A549 (cell line): ENCODE measurements around the gene MRPS35. TPM values are rescaled to one million over a fixed set of nuclear protein-coding genes. Genes with fewer than 3 reads are reported as not detected.

Source experiments
- ATAC-seq, 2 experiments: fragments of 200-7000 bp in 1 of 2; fragments of >200 bp in 1 of 2; cut with Nextera tagmentation in 1 of 2; cut with Tn5 transposase in 1 of 2; 3 replicates each; pipeline versions ENCODE4 v1.8.0 to v1.9.1; 2018 to 2020; ENCODE audit warnings: mild to moderate bottlenecking in 1 of 2, moderate library complexity in 1 of 2
- CTCF ChIA-PET: fragments of 300-600 bp; sonication (Branson Sonifier 250); formaldehyde crosslinking; extraction: SDS; loops from one replicate; lab custom pipeline; 2021; ENCODE audit warnings: antibody characterized with exemption, inconsistent platforms; lab: Yijun Ruan, JAX
- POLR2A ChIA-PET: fragments of 350-600 bp; formaldehyde crosslinking; extraction: SDS; loops from one replicate; lab custom pipeline; 2021; ENCODE audit warnings: antibody characterized with exemption, inconsistent platforms; lab: Yijun Ruan, JAX
- DNase-seq, 2 experiments: peaks; one replicate each; pipeline versions ENCODE4 v3.0.0 to v3.0.0-alpha.2; 2011 to 2016; ENCODE audit warnings: low read depth in 1 of 2, low spot score in 1 of 2
- FAIRE-seq: peaks from 2 replicates; lab custom pipeline; 2011; peaks lifted over from hg19 to GRCh38; lab: Jason Lieb, UNC
- H3K27ac ChIP-seq, 2 experiments: fragments of >200 bp; sonication (Bioruptor Twin); formaldehyde crosslinking; 3 replicates each; pipeline ENCODE4 v1.5.1; 2016 to 2017
- H3K4me1 ChIP-seq: fragments of >200 bp; sonication (Bioruptor Twin); formaldehyde crosslinking; 3 replicates; pipeline ENCODE4 v1.6.1; 2016
- H3K4me2 ChIP-seq: fragments of >200 bp; sonication (Bioruptor Twin); formaldehyde crosslinking; 3 replicates; pipeline ENCODE4 v1.6.1; 2016
- H3K4me3 ChIP-seq: fragments of >200 bp; sonication (Bioruptor Twin); formaldehyde crosslinking; 3 replicates; pipeline ENCODE4 v1.5.1; 2016
- H3K9me3 ChIP-seq: fragments of >200 bp; sonication (Bioruptor Twin); formaldehyde crosslinking; 3 replicates; pipeline ENCODE4 v1.6.1; 2016
- CBX8 ChIP-seq: fragments of 200-600 bp; sonication (generic); IDR thresholded peaks from 2 replicates; pipeline ENCODE4 v1.6.1; 2016
- CEBPB ChIP-seq, 2 experiments: fragments of >200 bp in 1 of 2; sonication (Bioruptor Twin) in 1 of 2; formaldehyde crosslinking in 1 of 2; IDR thresholded peaks; 2 replicates each; pipeline ENCODE4 v1.6.1; 2012 to 2016
- CTCF ChIP-seq: fragments of >200 bp; sonication (Bioruptor Twin); formaldehyde crosslinking; IDR thresholded peaks from 3 replicates; pipeline ENCODE4 v1.5.1; 2016
- EP300 ChIP-seq, 2 experiments: fragments of >200 bp; sonication (Bioruptor Twin); formaldehyde crosslinking; IDR thresholded peaks; 2 replicates in 1 of 2; 3 replicates in 1 of 2; pipeline ENCODE4 v1.6.1; 2016 to 2017
- FOSB ChIP-seq: fragments of 250-450 bp; sonication (Bioruptor Pico); IDR thresholded peaks from 2 replicates; pipeline ENCODE4 v1.5.0; 2020; ENCODE audit warnings: mild to moderate bottlenecking, moderate library complexity
- HMGXB4 ChIP-seq: fragments of 250-450 bp; sonication (Bioruptor Pico); IDR thresholded peaks from 2 replicates; pipeline ENCODE4 v1.5.0; 2021; ENCODE audit warnings: mild to moderate bottlenecking, moderate library complexity, borderline replicate concordance
- HOXA7 ChIP-seq: fragments of 250-450 bp; sonication (Bioruptor Pico); IDR thresholded peaks from 2 replicates; pipeline ENCODE4 v1.5.0; 2020; ENCODE audit warnings: mild to moderate bottlenecking, moderate library complexity
- HOXB13 ChIP-seq: fragments of 250-450 bp; sonication (Bioruptor Pico); IDR thresholded peaks from 2 replicates; pipeline ENCODE4 v1.5.0; 2020; ENCODE audit warnings: low read depth, mild to moderate bottlenecking, moderate library complexity
- MAFK ChIP-seq: fragments of 450-650 bp; IDR thresholded peaks from 2 replicates; pipeline ENCODE4 v1.6.1; 2014; ENCODE audit not compliant: partially characterized antibody
- NFE2L2 ChIP-seq: fragments of 150-350 bp; conservative IDR thresholded peaks from 2 replicates; pipeline ENCODE4 v1.6.1; 2014; ENCODE audit warnings: low read length
- NPAS2 ChIP-seq: fragments of 250-450 bp; sonication (Bioruptor Pico); IDR thresholded peaks from 2 replicates; pipeline ENCODE4 v1.8.0; 2022; ENCODE audit warnings: mild to moderate bottlenecking, moderate library complexity, borderline replicate concordance
- PBX3 ChIP-seq: IDR thresholded peaks from 2 replicates; pipeline ENCODE4 v1.6.1; 2012
- PHF8 ChIP-seq: fragments of 200-600 bp; sonication (generic); IDR thresholded peaks from 2 replicates; pipeline ENCODE4 v1.6.1; 2016; ENCODE audit warnings: low read depth, mild to moderate bottlenecking, antibody characterized with exemption, moderate library complexity, borderline replicate concordance
- RAD21 ChIP-seq, 2 experiments: fragments of >200 bp in 1 of 2; sonication (Bioruptor Twin) in 1 of 2; formaldehyde crosslinking in 1 of 2; IDR thresholded peaks in 1 of 2; conservative IDR thresholded peaks in 1 of 2; 2 replicates in 1 of 2; 3 replicates in 1 of 2; pipeline ENCODE4 v1.6.1; 2012 to 2018; ENCODE audit warnings: inconsistent platforms in 1 of 2
- RFX5 ChIP-seq: fragments of 450-650 bp; IDR thresholded peaks from 2 replicates; pipeline ENCODE4 v1.7.1; 2014; ENCODE audit warnings: antibody characterized with exemption, mild to moderate bottlenecking, moderate library complexity
- SREBF2 ChIP-seq: fragments of 450-650 bp; IDR thresholded peaks from 2 replicates; pipeline ENCODE4 v1.6.1; 2014; ENCODE audit warnings: mild to moderate bottlenecking, moderate library complexity
- ZFP36 ChIP-seq: fragments of 450-650 bp; IDR thresholded peaks from 2 replicates; pipeline ENCODE4 v1.6.1; 2014; ENCODE audit warnings: borderline replicate concordance; ENCODE audit not compliant: partially characterized antibody
- ZNF302 ChIP-seq: fragments of 250-450 bp; sonication (Bioruptor Pico); IDR thresholded peaks from 2 replicates; pipeline ENCODE4 v1.9.0; 2021; ENCODE audit warnings: inconsistent platforms, mild to moderate bottlenecking, moderate library complexity
- WGBS: methylation state at CpG from one replicate; pipeline ENCODE4 v1.1.6; 2017; ENCODE audit errors: missing lambda C conversion rate; 5-methylcytosine and 5-hydroxymethylcytosine counted together
- polyA plus RNA-seq, 4 experiments: library from polyadenylated mRNA; depleted of rRNA in 3 of 4; stranded (reverse); fragments of >200 nt; fragmentation: RNase III in 1 of 4; extraction: RNeasy Plus Mini Kit Qiagen cat#74134 plus additional on column Dnase treatment in 1 of 4; gene quantifications; 2 replicates in 3 of 4; 3 replicates in 1 of 4; pipeline ENCODE4 v1.2.3, GENCODE V29; 2011 to 2017

Gene MRPS35
- polyA plus RNA-seq, 2 of the 4 experiments (the other 2 are of a cell fraction): 104 to 186 TPM

GRCh38 chr12:27686147-27686546 is 24.5 kb upstream of the MRPS35 start:
- Histone ChIP-seq H3K4me1 (peaks cover 14% of the 10 kb centered on the region; the same call in 2 of the 3 replicates), H3K4me2 (peak overlapping the region; percentile 23; the same call in 1 of the 3 replicates)
- CTCF ChIA-PET: no interaction called here
- ATAC-seq (no peak), DNase-seq (no peak)
- TF ChIP-seq MAFK: no peak
- no peak for TF ChIP-seq PHF8
- TF ChIP-seq RAD21 (conservative IDR thresholded peaks at IDR 0.05 in 1 of 2, IDR thresholded peaks at IDR 0.05 in 1 of 2): no peak
- TF ChIP-seq SREBF2: no peak
- TF ChIP-seq CEBPB (IDR thresholded peaks at IDR 0.05): no peak
- TF ChIP-seq ZFP36: no peak
- no peak for TF ChIP-seq NPAS2 (CRISPR knock-in tag)
- no peak for TF ChIP-seq RFX5
- TF ChIP-seq, all 56 proteins: peak for 0
- POLR2A ChIA-PET: no interaction called here
- no peak for FAIRE-seq
- Histone ChIP-seq H3K4me3 (no peak overlapping the region), H3K27ac (no peak overlapping the region), H3K9me3 (no peaks in the 10 kb centered on the region)

- DNase-seq: no peak
- TF ChIP-seq CTCF: no peak
- TF ChIP-seq, all 56 proteins: peak for 0
- CTCF ChIA-PET: interaction anchor here (0.9 to 1.4 kb wide), 3 partner anchors 11 to 34 kb away, joined by 3 read pairs; no protein-coding TSS in a partner anchor
- H3K27ac ChIP-seq: no peak overlapping the region
- H3K4me3 ChIP-seq: no peak overlapping the region
- WGBS: 77% methylated on average over 3 of the region's 3 CpGs
- no peak overlapping the region for H3K4me2 ChIP-seq
- H3K4me1 ChIP-seq: peaks cover 14% of the 10 kb centered on the region; the same call in 2 of the 3 replicates
- ATAC-seq (no peak), FAIRE-seq (no peak)
- no peaks in the 10 kb centered on the region for H3K9me3 ChIP-seq
- POLR2A ChIA-PET: interaction anchor here (0.6 kb wide), 1 partner anchor 90 kb away, joined by 3 read pairs; no protein-coding TSS in a partner anchor
Measured at GRCh38 chr12:27688671-27689070, 22.0 kb upstream of the MRPS35 start.

- H3K9me3 ChIP-seq: no peaks in the 10 kb centered on the region
- peaks cover 14% of the 10 kb centered on the region; the same call in 2 of the 3 replicates for H3K4me1 ChIP-seq
- POLR2A ChIA-PET: no interaction called here
- H3K4me2 ChIP-seq: no peak overlapping the region
- WGBS: 91% methylated on average over 13 of the region's 13 CpGs
- no peak for FAIRE-seq
- no peak for DNase-seq
- ATAC-seq: no peak
- no peak overlapping the region for H3K27ac ChIP-seq
- no peak overlapping the region for H3K4me3 ChIP-seq
- CTCF ChIA-PET: interaction anchor here (0.6 to 3.0 kb wide), 4 partner anchors 12 to 140 kb away, joined by 3 to 10 read pairs (median 3); no protein-coding TSS in a partner anchor
- no peak for TF ChIP-seq NFE2L2
Measured at GRCh38 chr12:27689558-27690180, 21.0 kb upstream of the MRPS35 start.

GRCh38 chr12:27693403-27693802 is 17.2 kb upstream of the MRPS35 start:
- H3K4me2 ChIP-seq: no peak overlapping the region
- WGBS: 92% methylated on average over 2 of the region's 2 CpGs
- no peak overlapping the region for H3K27ac ChIP-seq
- no peaks in the 10 kb centered on the region for H3K4me1 ChIP-seq
- FAIRE-seq (no peak), ATAC-seq (no peak), DNase-seq (no peak)
- ChIA-PET CTCF (interaction anchor here (1.0 kb wide), 1 partner anchor 11 kb away, joined by 3 read pairs; no protein-coding TSS in a partner anchor), POLR2A (no interaction called here)
- H3K4me3 ChIP-seq: no peak overlapping the region
- H3K9me3 ChIP-seq: no peaks in the 10 kb centered on the region
- TF ChIP-seq MAFK: peak; percentile 45
- TF ChIP-seq EP300 (IDR thresholded peaks at IDR 0.05): no peak

- ChIA-PET POLR2A (no interaction called here), CTCF (no interaction called here)
- H3K4me3 ChIP-seq: no peak overlapping the region
- no peaks in the 10 kb centered on the region for H3K9me3 ChIP-seq
- 81% methylated on average over 6 of the region's 6 CpGs for WGBS
- no peak overlapping the region for H3K4me2 ChIP-seq
- FAIRE-seq (no peak), DNase-seq (no peak), ATAC-seq (no peak)
- no peak overlapping the region for H3K27ac ChIP-seq
- H3K4me1 ChIP-seq: no peaks in the 10 kb centered on the region
- TF ChIP-seq HOXB13 (CRISPR knock-in tag) (no peak), HMGXB4 (CRISPR knock-in tag) (no peak), HOXA7 (CRISPR knock-in tag) (no peak), ZNF302 (no peak), CBX8 (no peak), PBX3 (no peak), FOSB (CRISPR knock-in tag) (no peak)
Measured at GRCh38 chr12:27695556-27696292, 14.9 kb upstream of the MRPS35 start.
